Adrenal gland (tissue), 5 donors: Measurements from ENCODE around the gene PRKCA.

Experiments
- POLR2A ChIP-seq, 2 donors: fragments of 450-650 bp; IDR thresholded peaks; one replicate each; pipeline ENCODE4 v1.6.1; 2017; ENCODE audit warnings: antibody characterized with exemption in 2 of 2, mild to moderate bottlenecking in 2 of 2, moderate library complexity in 1 of 2
- TF ChIP-seq, protein P1 (sequence below), 6 experiments: fragments of 450-650 bp in 4 of 6; fragments of 200-600 bp in 2 of 6; sonication (generic) in 1 of 6; IDR thresholded peaks; 1 replicate in 5 of 6; 2 replicates in 1 of 6; pipeline versions ENCODE4 v1.5.1 to v1.8.0; 2016 to 2021; ENCODE audit warnings: antibody characterized with exemption in 6 of 6, mild to moderate bottlenecking in 2 of 6, moderate library complexity in 1 of 6
- donor health status: DM: no; HTN: no; CAD: no.

DNA sequence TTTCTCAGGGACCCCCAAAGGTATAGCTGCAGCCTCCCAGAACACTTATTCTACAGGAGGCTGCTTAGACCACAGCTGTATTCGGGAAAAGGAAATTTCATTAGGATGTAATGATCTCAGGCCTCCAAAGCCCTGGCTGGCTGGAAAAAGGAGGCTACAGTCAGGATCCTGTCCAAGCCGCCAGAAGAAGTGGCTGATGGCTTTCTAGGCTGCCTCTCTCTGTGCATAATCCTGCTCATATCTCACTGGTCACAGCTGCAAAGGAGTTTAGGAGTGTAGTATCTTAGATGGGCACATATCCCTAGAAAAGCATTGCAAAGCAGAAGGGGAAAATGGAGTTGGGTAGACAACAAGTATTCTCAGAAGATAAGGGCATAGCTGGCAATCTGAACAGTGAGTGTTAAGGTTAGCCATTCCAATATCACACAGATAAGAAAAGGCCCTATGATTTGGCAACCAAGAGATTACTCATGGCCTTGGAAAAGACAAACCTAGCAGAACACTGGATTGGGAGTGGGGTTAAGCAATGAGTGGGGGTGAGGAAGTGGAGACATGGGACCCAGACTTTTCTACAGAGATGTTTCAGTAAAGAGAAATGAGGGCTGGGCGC is 26.0 kb upstream of the PRKCA start:
- TF ChIP-seq, protein P1, sequence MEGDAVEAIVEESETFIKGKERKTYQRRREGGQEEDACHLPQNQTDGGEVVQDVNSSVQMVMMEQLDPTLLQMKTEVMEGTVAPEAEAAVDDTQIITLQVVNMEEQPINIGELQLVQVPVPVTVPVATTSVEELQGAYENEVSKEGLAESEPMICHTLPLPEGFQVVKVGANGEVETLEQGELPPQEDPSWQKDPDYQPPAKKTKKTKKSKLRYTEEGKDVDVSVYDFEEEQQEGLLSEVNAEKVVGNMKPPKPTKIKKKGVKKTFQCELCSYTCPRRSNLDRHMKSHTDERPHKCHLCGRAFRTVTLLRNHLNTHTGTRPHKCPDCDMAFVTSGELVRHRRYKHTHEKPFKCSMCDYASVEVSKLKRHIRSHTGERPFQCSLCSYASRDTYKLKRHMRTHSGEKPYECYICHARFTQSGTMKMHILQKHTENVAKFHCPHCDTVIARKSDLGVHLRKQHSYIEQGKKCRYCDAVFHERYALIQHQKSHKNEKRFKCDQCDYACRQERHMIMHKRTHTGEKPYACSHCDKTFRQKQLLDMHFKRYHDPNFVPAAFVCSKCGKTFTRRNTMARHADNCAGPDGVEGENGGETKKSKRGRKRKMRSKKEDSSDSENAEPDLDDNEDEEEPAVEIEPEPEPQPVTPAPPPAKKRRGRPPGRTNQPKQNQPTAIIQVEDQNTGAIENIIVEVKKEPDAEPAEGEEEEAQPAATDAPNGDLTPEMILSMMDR (IDR thresholded peaks at IDR 0.05), result no peak
- no peak for TF ChIP-seq POLR2A (IDR thresholded peaks at IDR 0.05)
